ENCODE results near the gene VASH2. TPM values are rescaled to one million over a fixed set of nuclear protein-coding genes. Genes with fewer than 3 reads are reported as not detected.

The VASH2 gene
- total and polyA plus RNA-seq, 2 donors (not counting 1 experiment from before 2014, with no cell fraction given): 0.17 to 0.22 TPM

DNA sequence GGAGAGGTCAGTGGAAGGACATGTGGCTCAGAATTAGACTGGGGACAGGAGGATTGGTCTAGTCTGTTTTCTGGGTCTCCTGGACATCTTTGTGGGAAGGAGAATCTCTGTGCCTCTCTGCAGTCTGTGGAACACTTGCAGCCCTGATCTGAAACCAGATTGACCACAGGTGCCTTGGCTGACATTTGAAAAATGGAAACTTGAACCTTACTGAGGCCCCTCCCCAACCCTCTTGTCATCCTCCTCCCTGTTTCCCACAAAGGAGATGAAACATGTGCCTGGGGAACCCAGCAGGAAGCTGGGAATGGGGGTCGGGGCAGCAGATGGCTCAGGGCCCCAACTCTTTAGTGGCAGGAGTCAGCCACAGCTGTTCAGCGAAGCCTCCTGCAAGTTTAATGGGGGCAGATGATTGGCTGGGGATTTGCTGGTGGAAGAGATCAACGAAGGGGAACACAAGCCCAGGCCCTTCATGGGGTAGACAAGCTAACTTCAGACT, 18.1 kb downstream of the VASH2 start:
- no peaks in the 10 kb centered on the region for H4K20me1 ChIP-seq (ENCODE audit: control insufficient read depth, extremely low read depth, insufficient read depth, low read length)
- no peak overlapping the region for H3K27ac ChIP-seq (ENCODE audit: insufficient read depth, low read length)
- TF ChIP-seq CTCF (conservative IDR thresholded peaks at IDR 0.05 in 1 of 2, IDR thresholded peaks at IDR 0.05 in 1 of 2; ENCODE audit: low read depth in 1 of 2, low read length in 2 of 2): no peak
- no peak for TF ChIP-seq EZH2 (IDR thresholded peaks at IDR 0.05; ENCODE audit: low read length, missing control alignments)
- no peak overlapping the region for H2AFZ ChIP-seq (ENCODE audit: low read length)
- H3K9me3 ChIP-seq (ENCODE audit: control insufficient read depth, insufficient read depth, low read depth, low read length): no peaks in the 10 kb centered on the region
- H3K4me2 ChIP-seq (ENCODE audit: extremely low read depth, insufficient read depth, low read length): no peak overlapping the region
- no peak for DNase-seq (ENCODE audit: low read depth in 2 of 2)
- H3K36me3 ChIP-seq (ENCODE audit: control insufficient read depth, insufficient read depth, low read length): no peaks in the 10 kb centered on the region
- no peak overlapping the region for H3K4me3 ChIP-seq (replicated peaks in 1 of 4; ENCODE audit: control extremely low read depth in 1 of 4, insufficient read depth in 1 of 4, low read depth in 3 of 4, low read length in 4 of 4)
- H3K9ac ChIP-seq (ENCODE audit: insufficient read depth, low read length): no peak overlapping the region
- no peaks in the 10 kb centered on the region for H3K79me2 ChIP-seq (ENCODE audit: control insufficient read depth, insufficient read depth, low read length)
- H3K4me1 ChIP-seq (ENCODE audit: control insufficient read depth, extremely low read depth, insufficient read depth, low read length): no peaks in the 10 kb centered on the region
- H3K27me3 ChIP-seq (ENCODE audit: control insufficient read depth, insufficient read depth, low read length): no peaks in the 10 kb centered on the region

DNA sequence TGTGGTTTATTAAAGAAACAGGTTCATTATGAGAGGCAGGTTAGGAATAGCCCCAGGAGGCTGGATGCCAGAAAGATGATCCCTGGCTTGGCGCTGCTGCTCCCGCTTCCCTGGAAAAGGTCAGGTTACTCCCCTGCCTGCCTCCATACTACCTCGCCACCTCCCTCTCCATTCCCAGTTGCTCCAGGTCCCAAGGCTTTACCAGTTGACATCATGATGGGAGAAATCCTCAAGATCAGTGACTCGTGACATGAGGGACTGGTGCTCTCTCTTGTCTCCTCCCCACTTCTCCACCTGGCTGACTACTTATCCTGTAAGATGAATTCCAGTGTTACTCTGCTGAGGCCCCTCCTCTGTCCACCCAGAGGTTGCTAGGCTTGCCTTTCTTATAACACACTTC, 19.7 kb downstream of the VASH2 start:
- H3K4me3 ChIP-seq (replicated peaks in 1 of 4; ENCODE audit: control extremely low read depth in 1 of 4, insufficient read depth in 1 of 4, low read depth in 3 of 4, low read length in 4 of 4): no peak overlapping the region
- H3K27ac ChIP-seq (ENCODE audit: insufficient read depth, low read length): no peak overlapping the region
- TF ChIP-seq EZH2 (IDR thresholded peaks at IDR 0.05; ENCODE audit: low read length, missing control alignments) (no peak), CTCF (conservative IDR thresholded peaks at IDR 0.05 in 1 of 2, IDR thresholded peaks at IDR 0.05 in 1 of 2; ENCODE audit: low read depth in 1 of 2, low read length in 2 of 2) (no peak)
- H4K20me1 ChIP-seq (ENCODE audit: control insufficient read depth, extremely low read depth, insufficient read depth, low read length): no peaks in the 10 kb centered on the region
- no peaks in the 10 kb centered on the region for H3K9me3 ChIP-seq (ENCODE audit: control insufficient read depth, insufficient read depth, low read depth, low read length)
- no peak overlapping the region for H3K9ac ChIP-seq (ENCODE audit: insufficient read depth, low read length)
- H3K27me3 ChIP-seq (ENCODE audit: control insufficient read depth, insufficient read depth, low read length): no peaks in the 10 kb centered on the region
- no peak for DNase-seq (ENCODE audit: low read depth in 2 of 2)
- no peaks in the 10 kb centered on the region for H3K36me3 ChIP-seq (ENCODE audit: control insufficient read depth, insufficient read depth, low read length)
- no peak overlapping the region for H2AFZ ChIP-seq (ENCODE audit: low read length)
- no peaks in the 10 kb centered on the region for H3K79me2 ChIP-seq (ENCODE audit: control insufficient read depth, insufficient read depth, low read length)
- no peak overlapping the region for H3K4me2 ChIP-seq (ENCODE audit: extremely low read depth, insufficient read depth, low read length)
- no peaks in the 10 kb centered on the region for H3K4me1 ChIP-seq (ENCODE audit: control insufficient read depth, extremely low read depth, insufficient read depth, low read length)

DNA sequence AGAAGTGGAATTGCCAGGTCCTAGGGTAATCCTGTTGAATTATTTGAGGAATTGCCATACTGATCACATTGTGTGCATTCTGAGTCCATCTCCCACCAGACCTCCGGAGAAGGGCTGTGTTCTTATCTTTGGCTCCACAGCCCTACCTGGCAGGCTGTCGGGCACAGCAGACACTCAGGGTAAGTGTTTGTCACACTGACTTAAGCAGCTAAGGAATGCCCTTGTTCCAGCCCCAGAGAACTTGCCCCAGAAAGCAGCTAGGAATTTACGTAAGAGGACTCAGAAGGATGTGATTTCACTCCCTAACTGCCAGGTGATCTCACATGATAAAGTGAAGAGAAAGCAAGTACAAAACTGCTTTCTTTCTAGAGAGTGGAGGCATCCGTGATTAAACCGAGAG, 21.0 kb downstream of the VASH2 start:
- H3K4me1 ChIP-seq (ENCODE audit: control insufficient read depth, extremely low read depth, insufficient read depth, low read length): no peaks in the 10 kb centered on the region
- H3K4me3 ChIP-seq (replicated peaks in 1 of 4; ENCODE audit: control extremely low read depth in 1 of 4, insufficient read depth in 1 of 4, low read depth in 3 of 4, low read length in 4 of 4): no peak overlapping the region
- H2AFZ ChIP-seq (ENCODE audit: low read length): no peak overlapping the region
- TF ChIP-seq EZH2 (IDR thresholded peaks at IDR 0.05; ENCODE audit: low read length, missing control alignments): no peak
- TF ChIP-seq CTCF (conservative IDR thresholded peaks at IDR 0.05 in 1 of 2, IDR thresholded peaks at IDR 0.05 in 1 of 2; ENCODE audit: low read depth in 1 of 2, low read length in 2 of 2): no peak
- H3K79me2 ChIP-seq (ENCODE audit: control insufficient read depth, insufficient read depth, low read length): no peaks in the 10 kb centered on the region
- no peaks in the 10 kb centered on the region for H3K9me3 ChIP-seq (ENCODE audit: control insufficient read depth, insufficient read depth, low read depth, low read length)
- H3K4me2 ChIP-seq (ENCODE audit: extremely low read depth, insufficient read depth, low read length): no peak overlapping the region
- H3K36me3 ChIP-seq (ENCODE audit: control insufficient read depth, insufficient read depth, low read length): no peaks in the 10 kb centered on the region
- no peaks in the 10 kb centered on the region for H3K27me3 ChIP-seq (ENCODE audit: control insufficient read depth, insufficient read depth, low read length)
- no peak overlapping the region for H3K27ac ChIP-seq (ENCODE audit: insufficient read depth, low read length)
- H3K9ac ChIP-seq (ENCODE audit: insufficient read depth, low read length): no peak overlapping the region
- no peaks in the 10 kb centered on the region for H4K20me1 ChIP-seq (ENCODE audit: control insufficient read depth, extremely low read depth, insufficient read depth, low read length)
- no peak for DNase-seq (ENCODE audit: low read depth in 2 of 2)

All from fibroblast of lung (primary cell).